Stomach (tissue), 9 donors: Measurements from ENCODE around the gene KRTAP20-4. TPM values are rescaled to one million over a fixed set of nuclear protein-coding genes. Genes with fewer than 3 reads are reported as not detected.

Source experiments
- DNase-seq, 2 donors: peaks; one replicate each; pipeline versions ENCODE4 v3.0.0 to v3.0.0-alpha.2; 2013 to 2019
- H3K27ac ChIP-seq, 5 donors: fragments of 200-600 bp in 4 of 5; sonication (generic) in 4 of 5; one replicate each; pipeline ENCODE4 v1.5.1; 2013 to 2019; ENCODE audit warnings: mild to moderate bottlenecking in 1 of 5, moderate library complexity in 1 of 5
- H3K27me3 ChIP-seq, 3 donors: fragments of 200-600 bp; sonication (generic); one replicate each; pipeline ENCODE4 v1.5.1; 2017 to 2019; ENCODE audit warnings: mixed run types in 1 of 3
- H3K36me3 ChIP-seq, 4 donors: fragments of 200-600 bp; sonication (generic); 1 replicate in 3 of 4; 2 replicates in 1 of 4; pipeline ENCODE4 v1.5.1; 2016 to 2019
- H3K4me1 ChIP-seq, 4 donors: fragments of 200-600 bp; sonication (generic); one replicate each; pipeline ENCODE4 v1.5.1; 2016 to 2019
- H3K4me3 ChIP-seq, 4 donors: fragments of 200-600 bp; sonication (generic) in 3 of 4; one replicate each; pipeline ENCODE4 v1.5.1; 2016 to 2019; ENCODE audit warnings: mild to moderate bottlenecking in 1 of 4
- H3K9me3 ChIP-seq, 4 donors: fragments of 200-600 bp; sonication (generic); one replicate each; pipeline ENCODE4 v1.5.1; 2016 to 2019
- POLR2A ChIP-seq, 4 donors: fragments of 450-650 bp; IDR thresholded peaks; one replicate each; pipeline ENCODE4 v1.6.1; 2016; ENCODE audit warnings: antibody characterized with exemption in 4 of 4, control low read depth in 2 of 4, mild to moderate bottlenecking in 1 of 4, moderate library complexity in 1 of 4
- WGBS, 5 donors: extraction: QIAGEN DNeasy Blood & Tissue Kit in 3 of 5; methylation state at CpG; one replicate each; pipeline versions ENCODE4 v1.1.5 to v1.1.7; 2013 to 2018; 5-methylcytosine and 5-hydroxymethylcytosine counted together
- intact Hi-C: fragments of 100-400 bp; cut with DNase I; formaldehyde crosslinking; loops from one replicate; pipeline ENCODE4 v1.15.1; 2023; ENCODE audit warnings: low total_unique reads
- polyA plus RNA-seq, 3 donors: library from polyadenylated mRNA; stranded (reverse); fragments of 200-250 nt; gene quantifications; one replicate each; pipeline ENCODE4 v1.2.3, GENCODE V29; 2013
- small RNA-seq, 4 donors: library from RNA; depleted of rRNA; stranded (forward); fragments of <200 nt; gene quantifications; one replicate each; pipeline ENCODE3, GENCODE V24; 2016
- total RNA-seq, 5 donors: library from RNA; depleted of rRNA; stranded (reverse); fragments of >200 nt; gene quantifications; one replicate each; pipeline versions ENCODE4 v1.1.0 to v1.2.3, GENCODE V29; 2014 to 2016
- donor health status: healthy with polysubstance abuse.
- donor health status: Bipolar disorder and iron deficiency.
- donor health status: healthy.

Gene KRTAP20-4
- total and polyA plus RNA-seq, 8 donors, result not detected

DNA sequence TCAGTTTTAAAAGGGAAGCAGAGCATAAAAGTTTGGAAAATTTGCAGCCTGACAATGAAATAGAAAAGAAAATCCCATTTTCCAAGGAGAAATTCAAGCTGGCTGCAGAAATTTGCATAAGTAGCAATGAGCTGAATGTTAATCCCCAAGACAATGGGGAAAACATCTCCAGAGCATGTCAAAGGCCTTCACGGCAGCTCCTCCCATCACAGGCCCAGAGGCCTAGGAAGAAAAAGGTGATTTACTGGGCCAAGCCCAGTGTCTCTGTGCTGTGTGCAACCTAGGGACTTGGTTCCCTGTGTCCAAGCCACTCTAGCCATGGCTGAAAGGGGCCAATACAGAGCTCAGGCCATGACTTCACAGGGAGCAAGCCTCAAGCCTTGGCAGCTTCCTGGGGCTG lies 48.3 kb downstream of the KRTAP20-4 start:
- H3K36me3 ChIP-seq, result no peaks in the 10 kb centered on the region
- no peaks in the 10 kb centered on the region for H3K27me3 ChIP-seq
- TF ChIP-seq POLR2A (IDR thresholded peaks at IDR 0.05), result no peak
- intact Hi-C loops, result no loop called here
- WGBS, 5 donors, result 63 to 79% (median 73%) methylated on average over 1 of the region's 1 CpG
- DNase-seq, result no peak
- H3K27ac ChIP-seq, result no peak overlapping the region
- H3K4me1 ChIP-seq, result no peaks in the 10 kb centered on the region
- peaks cover 0 to 30% (median 7%) of the 10 kb centered on the region in 4 donors for H3K9me3 ChIP-seq
- H3K4me3 ChIP-seq, result no peak overlapping the region

Small RNAs within 50 kb of the gene (small RNA-seq; reads per million reads assigned to genes)
- gene KRTAP20-1, result 0 reads per million in 4 donors
- gene KRTAP20-3, result 0 reads per million in 4 donors
- 0 reads per million in 4 donors for gene KRTAP20-4
- 0 reads per million in 4 donors for gene KRTAP22-1
- gene KRTAP22-2, result 0 reads per million in 4 donors

Other genes with a start within 250 kb of the KRTAP20-4 start
- not detected for gene KRTAP13-2, start 248.4 kb upstream of the KRTAP20-4 start, total RNA-seq
- not detected for gene KRTAP13-2, start 248.4 kb upstream of the KRTAP20-4 start, polyA plus RNA-seq
- gene KRTAP13-1, start 224.6 kb upstream of the KRTAP20-4 start, total RNA-seq, result not detected
- gene KRTAP13-1, start 224.6 kb upstream of the KRTAP20-4 start, polyA plus RNA-seq, result not detected
- gene KRTAP13-3, start 194.7 kb upstream of the KRTAP20-4 start, total RNA-seq, result not detected
- gene KRTAP13-3, start 194.7 kb upstream of the KRTAP20-4 start, polyA plus RNA-seq, result not detected
- not detected for gene KRTAP13-4, start 190.4 kb upstream of the KRTAP20-4 start, total RNA-seq
- not detected for gene KRTAP13-4, start 190.4 kb upstream of the KRTAP20-4 start, polyA plus RNA-seq
- gene KRTAP15-1, start 180.4 kb upstream of the KRTAP20-4 start, total RNA-seq, result not detected
- gene KRTAP15-1, start 180.4 kb upstream of the KRTAP20-4 start, polyA plus RNA-seq, result not detected
- not detected for gene KRTAP19-1, start 140.3 kb upstream of the KRTAP20-4 start, total RNA-seq
- not detected for gene KRTAP19-1, start 140.3 kb upstream of the KRTAP20-4 start, polyA plus RNA-seq
- gene KRTAP19-2, start 133.2 kb upstream of the KRTAP20-4 start, total RNA-seq, result not detected
- gene KRTAP19-2, start 133.2 kb upstream of the KRTAP20-4 start, polyA plus RNA-seq, result not detected
- not detected for gene KRTAP19-3, start 128.6 kb upstream of the KRTAP20-4 start, total RNA-seq
- not detected for gene KRTAP19-3, start 128.6 kb upstream of the KRTAP20-4 start, polyA plus RNA-seq
- gene KRTAP19-4, start 123.5 kb upstream of the KRTAP20-4 start, total RNA-seq, result not detected
- not detected for gene KRTAP19-4, start 123.5 kb upstream of the KRTAP20-4 start, polyA plus RNA-seq
- not detected for gene KRTAP19-5, start 118.5 kb upstream of the KRTAP20-4 start, total RNA-seq
- not detected for gene KRTAP19-5, start 118.5 kb upstream of the KRTAP20-4 start, polyA plus RNA-seq
- not detected for gene KRTAP19-6, start 78.8 kb upstream of the KRTAP20-4 start, total RNA-seq
- gene KRTAP19-6, start 78.8 kb upstream of the KRTAP20-4 start, polyA plus RNA-seq, result not detected
- not detected for gene KRTAP19-7, start 59.3 kb upstream of the KRTAP20-4 start, total RNA-seq
- gene KRTAP19-7, start 59.3 kb upstream of the KRTAP20-4 start, polyA plus RNA-seq, result not detected
- not detected for gene KRTAP22-2, start 30.2 kb upstream of the KRTAP20-4 start, total RNA-seq
- gene KRTAP22-2, start 30.2 kb upstream of the KRTAP20-4 start, polyA plus RNA-seq, result not detected
- not detected for gene KRTAP6-3, start 28.2 kb upstream of the KRTAP20-4 start, total RNA-seq
- gene KRTAP6-3, start 28.2 kb upstream of the KRTAP20-4 start, polyA plus RNA-seq, result not detected
- gene KRTAP6-2, start 21.7 kb upstream of the KRTAP20-4 start, total RNA-seq, result not detected
- not detected for gene KRTAP6-2, start 21.7 kb upstream of the KRTAP20-4 start, polyA plus RNA-seq
- not detected for gene KRTAP22-1, start 19.5 kb upstream of the KRTAP20-4 start, total RNA-seq
- gene KRTAP22-1, start 19.5 kb upstream of the KRTAP20-4 start, polyA plus RNA-seq, result not detected
- gene KRTAP6-1, start 6.7 kb upstream of the KRTAP20-4 start, total RNA-seq, result not detected
- not detected for gene KRTAP6-1, start 6.7 kb upstream of the KRTAP20-4 start, polyA plus RNA-seq
- not detected for gene KRTAP20-1, start 4.2 kb upstream of the KRTAP20-4 start, total RNA-seq
- not detected for gene KRTAP20-1, start 4.2 kb upstream of the KRTAP20-4 start, polyA plus RNA-seq
- gene KRTAP20-2, start 14.6 kb downstream of the KRTAP20-4 start, total RNA-seq, result not detected
- gene KRTAP20-2, start 14.6 kb downstream of the KRTAP20-4 start, polyA plus RNA-seq, result not detected
- gene KRTAP20-3, start 22.2 kb downstream of the KRTAP20-4 start, total RNA-seq, result not detected
- not detected for gene KRTAP20-3, start 22.2 kb downstream of the KRTAP20-4 start, polyA plus RNA-seq
- gene KRTAP21-3, start 98.2 kb downstream of the KRTAP20-4 start, total RNA-seq, result not detected
- not detected for gene KRTAP21-3, start 98.2 kb downstream of the KRTAP20-4 start, polyA plus RNA-seq
- gene KRTAP21-2, start 126.6 kb downstream of the KRTAP20-4 start, total RNA-seq, result not detected
- gene KRTAP21-2, start 126.6 kb downstream of the KRTAP20-4 start, polyA plus RNA-seq, result not detected
- gene KRTAP21-1, start 134.8 kb downstream of the KRTAP20-4 start, total RNA-seq, result not detected
- gene KRTAP21-1, start 134.8 kb downstream of the KRTAP20-4 start, polyA plus RNA-seq, result not detected
- gene KRTAP8-1, start 192.6 kb downstream of the KRTAP20-4 start, total RNA-seq, result not detected
- gene KRTAP8-1, start 192.6 kb downstream of the KRTAP20-4 start, polyA plus RNA-seq, result not detected
- not detected for gene KRTAP7-1, start 209.1 kb downstream of the KRTAP20-4 start, total RNA-seq
- not detected for gene KRTAP7-1, start 209.1 kb downstream of the KRTAP20-4 start, polyA plus RNA-seq